Measurements from ENCODE around the gene SPATA31E1.

The SPATA31E1 gene

DNA sequence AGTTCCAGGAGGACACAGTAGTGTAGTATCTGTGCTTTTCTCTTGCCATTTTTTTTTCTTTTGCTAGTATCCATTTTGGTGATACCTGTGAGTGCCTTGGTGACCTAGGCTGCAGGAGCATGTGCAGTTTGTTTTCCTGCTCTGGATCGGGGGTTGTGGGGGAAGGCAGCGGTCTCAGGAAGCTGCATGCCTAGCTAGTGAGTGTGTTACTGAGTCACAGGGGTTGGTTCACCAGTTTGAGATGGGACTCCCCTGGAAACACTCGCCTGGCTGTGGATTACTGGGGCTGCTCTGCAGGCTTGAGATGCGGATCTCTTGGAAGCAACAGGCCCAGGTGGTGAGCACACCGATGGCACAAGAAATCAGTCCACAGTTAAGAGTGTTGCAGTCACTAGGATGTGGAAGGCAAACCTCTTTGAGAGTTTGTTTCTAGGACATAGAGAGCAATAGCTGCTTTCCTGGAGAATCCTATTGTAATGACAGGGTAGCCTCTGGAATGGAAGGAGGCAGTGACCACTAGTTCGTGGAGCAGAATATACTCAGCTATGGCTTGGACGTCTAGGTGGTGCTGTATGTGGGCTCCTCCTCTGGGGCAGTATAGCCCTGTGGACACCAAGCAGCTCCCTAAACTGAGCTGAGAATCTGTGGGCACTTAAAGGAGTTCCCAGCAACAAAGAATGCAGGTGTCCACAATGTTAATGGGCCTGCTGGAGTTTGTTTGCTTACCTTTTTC lies 20.0 kb upstream of the SPATA31E1 start:
- 51 to 55% methylated on average over 5 to 6 of the region's 7 CpGs for WGBS, 2 experiments (ENCODE audit: insufficient coverage in 2 of 2)
- Histone ChIP-seq H3K27ac (ENCODE audit: low read depth, low read length, severe bottlenecking) (peak overlapping the region; percentile 54), H3K4me3 (ENCODE audit: extremely low read depth, insufficient read depth, low read length, poor library complexity, severe bottlenecking) (no peak overlapping the region)

DNA sequence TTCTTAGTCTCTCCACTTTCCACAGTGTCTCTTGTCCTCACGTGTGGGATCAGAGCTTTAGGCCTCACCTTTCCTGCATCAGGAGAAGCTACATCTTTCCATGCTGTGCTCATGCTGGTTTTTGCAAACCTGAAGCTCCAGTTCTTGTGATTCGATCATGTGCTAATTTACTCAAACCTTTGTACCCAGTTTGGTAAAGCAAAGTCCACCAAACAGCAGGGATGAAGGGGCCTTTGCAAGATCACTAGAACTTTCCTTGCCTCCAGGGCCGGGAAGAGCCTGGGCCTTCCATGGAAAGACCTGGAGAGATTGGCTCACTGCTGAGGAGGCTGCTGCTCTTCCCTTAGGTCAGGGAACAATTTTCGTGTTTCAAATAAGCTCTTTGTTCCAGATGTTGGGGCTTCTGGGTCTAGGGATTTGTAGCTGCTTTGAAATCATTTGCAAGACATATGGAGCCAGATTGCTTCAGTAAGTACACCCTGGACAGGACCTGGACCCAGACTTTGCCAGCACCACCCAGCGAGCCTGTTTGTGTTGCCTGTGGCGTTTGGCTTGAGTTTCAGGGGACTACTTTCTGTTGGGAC lies 18.7 kb upstream of the SPATA31E1 start:
- Histone ChIP-seq H3K4me1 (ENCODE audit: control insufficient read depth, insufficient read depth, low read length, poor library complexity, severe bottlenecking) (peaks cover 11% of the 10 kb centered on the region), H3K9me3 (ENCODE audit: control insufficient read depth, low read length) (peaks cover 6% of the 10 kb centered on the region), H3K4me3 (ENCODE audit: extremely low read depth, insufficient read depth, low read length, poor library complexity, severe bottlenecking) (no peak overlapping the region), H3K27ac (ENCODE audit: low read depth, low read length, severe bottlenecking) (no peak overlapping the region), H3K36me3 (ENCODE audit: control insufficient read depth, insufficient read depth, low read length) (no peaks in the 10 kb centered on the region)
- WGBS, 2 experiments (ENCODE audit: insufficient coverage in 2 of 2), result 93 to 95% methylated on average over 6 of the region's 6 CpGs

More for the DNA sequence above, 20.0 kb upstream of the SPATA31E1 start:
- Histone ChIP-seq H3K36me3 (ENCODE audit: control insufficient read depth, insufficient read depth, low read length) (no peaks in the 10 kb centered on the region), H3K9me3 (ENCODE audit: control insufficient read depth, low read length) (peaks cover 9% of the 10 kb centered on the region), H3K4me1 (ENCODE audit: control insufficient read depth, insufficient read depth, low read length, poor library complexity, severe bottlenecking) (peaks cover 11% of the 10 kb centered on the region)

DNA sequence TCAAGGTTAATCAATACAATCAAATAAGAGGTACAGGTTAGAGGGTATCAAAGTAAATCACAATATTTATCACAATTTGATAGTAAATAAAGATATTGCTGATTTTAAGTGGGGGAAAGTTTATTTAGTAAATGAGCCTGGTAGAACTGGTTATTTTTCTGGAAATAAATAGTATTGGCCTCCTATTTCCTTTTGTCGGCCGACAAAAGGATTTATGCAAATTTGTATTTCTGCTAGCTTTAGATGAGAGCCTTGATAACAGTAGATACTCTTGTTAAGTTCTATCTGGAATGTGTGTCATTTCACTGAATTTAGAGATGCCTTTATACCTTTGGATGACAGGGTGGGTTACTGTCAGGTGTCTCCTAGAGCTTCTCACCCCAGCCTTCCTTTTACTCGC lies 17.8 kb upstream of the SPATA31E1 start:
- Histone ChIP-seq H3K9me3 (ENCODE audit: control insufficient read depth, low read length) (no peaks in the 10 kb centered on the region), H3K4me1 (ENCODE audit: control insufficient read depth, insufficient read depth, low read length, poor library complexity, severe bottlenecking) (peaks cover 11% of the 10 kb centered on the region), H3K27ac (ENCODE audit: low read depth, low read length, severe bottlenecking) (no peak overlapping the region), H3K36me3 (ENCODE audit: control insufficient read depth, insufficient read depth, low read length) (no peaks in the 10 kb centered on the region), H3K4me3 (ENCODE audit: extremely low read depth, insufficient read depth, low read length, poor library complexity, severe bottlenecking) (no peak overlapping the region)
- WGBS, 2 experiments (ENCODE audit: insufficient coverage in 2 of 2), result 94 to 100% methylated on average over 2 to 3 of the region's 3 CpGs

DNA sequence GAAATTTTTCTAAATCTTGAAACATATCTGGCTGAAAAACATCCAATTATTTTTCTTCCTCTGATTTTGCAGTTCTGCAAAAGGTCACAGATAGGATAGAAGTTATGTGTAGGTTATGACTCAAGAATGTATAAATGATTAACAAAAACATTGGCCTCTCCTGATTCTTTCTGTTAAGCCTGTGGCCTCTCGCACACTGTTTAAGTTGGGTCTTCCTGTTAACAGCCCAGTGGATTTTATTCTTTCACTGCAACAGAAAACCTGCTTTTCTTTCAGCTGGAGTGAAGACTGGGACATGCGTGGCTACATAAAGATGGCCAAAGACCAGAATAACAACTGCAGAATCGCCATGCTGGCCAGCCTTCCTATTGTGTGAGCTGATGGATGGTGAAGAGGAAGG lies 17.1 kb upstream of the SPATA31E1 start:
- WGBS, 2 experiments (ENCODE audit: insufficient coverage in 2 of 2), result 89 to 100% methylated on average over 1 to 3 of the region's 3 CpGs
- H3K4me1 ChIP-seq (ENCODE audit: control insufficient read depth, insufficient read depth, low read length, poor library complexity, severe bottlenecking), result peaks cover 12% of the 10 kb centered on the region
- H3K9me3 ChIP-seq (ENCODE audit: control insufficient read depth, low read length), result no peaks in the 10 kb centered on the region
- H3K4me3 ChIP-seq (ENCODE audit: extremely low read depth, insufficient read depth, low read length, poor library complexity, severe bottlenecking), result no peak overlapping the region
- H3K36me3 ChIP-seq (ENCODE audit: control insufficient read depth, insufficient read depth, low read length), result no peaks in the 10 kb centered on the region
- H3K27ac ChIP-seq (ENCODE audit: low read depth, low read length, severe bottlenecking), result no peak overlapping the region

DNA sequence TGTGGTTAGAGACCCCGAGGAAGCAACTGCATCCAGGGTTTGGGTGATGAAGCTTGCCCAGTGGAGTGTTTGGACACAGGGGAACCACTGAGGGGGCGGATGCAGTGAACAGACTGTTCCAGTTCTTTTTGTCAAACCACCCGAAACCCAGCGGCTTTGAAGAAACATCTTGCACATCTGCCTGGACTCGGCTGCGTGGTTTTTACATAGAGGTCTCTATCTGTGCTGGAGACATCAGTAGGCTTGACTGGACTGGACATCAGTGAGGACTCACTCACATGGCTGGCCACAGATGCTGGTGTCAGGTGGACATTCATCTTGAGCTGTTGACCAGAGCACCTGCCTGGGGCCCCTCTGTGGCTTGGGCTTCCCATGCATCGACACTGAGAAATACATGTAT lies 15.3 kb upstream of the SPATA31E1 start:
- Histone ChIP-seq H3K4me1 (ENCODE audit: control insufficient read depth, insufficient read depth, low read length, poor library complexity, severe bottlenecking) (peaks cover 19% of the 10 kb centered on the region), H3K9me3 (ENCODE audit: control insufficient read depth, low read length) (no peaks in the 10 kb centered on the region), H3K4me3 (ENCODE audit: extremely low read depth, insufficient read depth, low read length, poor library complexity, severe bottlenecking) (no peak overlapping the region), H3K27ac (ENCODE audit: low read depth, low read length, severe bottlenecking) (no peak overlapping the region), H3K36me3 (ENCODE audit: control insufficient read depth, insufficient read depth, low read length) (no peaks in the 10 kb centered on the region)
- 87 to 89% methylated on average over 7 of the region's 7 CpGs for WGBS, 2 experiments (ENCODE audit: insufficient coverage in 2 of 2)

DNA sequence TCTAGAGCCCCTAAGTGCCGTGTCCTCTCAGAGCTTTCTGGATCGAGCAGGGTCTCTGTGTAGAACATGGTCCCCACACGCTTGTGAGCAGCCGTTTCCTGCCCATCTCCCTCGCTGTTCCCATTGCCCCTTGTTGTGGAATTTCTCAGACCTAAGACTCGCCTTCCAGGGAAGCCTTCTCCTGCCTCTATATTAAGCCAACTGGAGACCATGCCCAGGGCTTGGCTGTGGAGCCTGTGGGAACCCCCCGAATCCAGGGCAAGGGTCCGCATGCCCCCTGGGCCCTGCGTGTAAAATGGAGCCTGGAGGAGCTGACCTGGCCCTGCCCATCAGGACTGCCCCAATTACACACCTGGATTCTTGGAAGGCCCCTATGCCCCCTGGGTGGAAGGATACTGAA lies 14.5 kb upstream of the SPATA31E1 start:
- H3K36me3 ChIP-seq (ENCODE audit: control insufficient read depth, insufficient read depth, low read length), result no peaks in the 10 kb centered on the region
- no peaks in the 10 kb centered on the region for H3K9me3 ChIP-seq (ENCODE audit: control insufficient read depth, low read length)
- no peak overlapping the region for H3K4me3 ChIP-seq (ENCODE audit: extremely low read depth, insufficient read depth, low read length, poor library complexity, severe bottlenecking)
- WGBS, 2 experiments (ENCODE audit: insufficient coverage in 2 of 2), result 92 to 98% methylated on average over 9 of the region's 9 CpGs
- H3K4me1 ChIP-seq (ENCODE audit: control insufficient read depth, insufficient read depth, low read length, poor library complexity, severe bottlenecking), result peaks cover 12% of the 10 kb centered on the region
- H3K27ac ChIP-seq (ENCODE audit: low read depth, low read length, severe bottlenecking), result no peak overlapping the region

DNA sequence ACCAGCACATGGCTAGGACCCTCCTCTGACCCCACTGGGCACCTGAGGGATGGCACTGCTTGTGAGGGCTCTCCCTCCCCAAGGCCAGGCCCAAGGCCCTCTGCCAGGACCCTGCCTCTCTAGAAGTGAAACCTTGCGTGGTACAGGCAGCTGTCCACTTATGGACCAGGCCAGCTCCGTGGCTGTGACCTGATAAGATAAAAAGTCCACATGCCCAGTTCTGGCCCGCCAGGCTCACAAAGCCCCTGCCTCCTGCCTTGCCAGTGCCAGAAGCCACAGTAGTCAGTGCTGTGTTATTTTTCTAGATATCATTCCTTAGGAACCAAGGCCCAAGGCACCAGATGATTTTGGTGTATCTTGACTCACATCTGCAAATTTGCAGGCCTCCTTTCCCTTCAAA lies 14.0 kb upstream of the SPATA31E1 start:
- Histone ChIP-seq H3K27ac (ENCODE audit: low read depth, low read length, severe bottlenecking) (no peak overlapping the region), H3K36me3 (ENCODE audit: control insufficient read depth, insufficient read depth, low read length) (no peaks in the 10 kb centered on the region), H3K4me3 (ENCODE audit: extremely low read depth, insufficient read depth, low read length, poor library complexity, severe bottlenecking) (no peak overlapping the region), H3K4me1 (ENCODE audit: control insufficient read depth, insufficient read depth, low read length, poor library complexity, severe bottlenecking) (peaks cover 11% of the 10 kb centered on the region), H3K9me3 (ENCODE audit: control insufficient read depth, low read length) (no peaks in the 10 kb centered on the region)
- WGBS, 2 experiments (ENCODE audit: insufficient coverage in 2 of 2), result 94 to 100% methylated on average over 3 of the region's 3 CpGs

DNA sequence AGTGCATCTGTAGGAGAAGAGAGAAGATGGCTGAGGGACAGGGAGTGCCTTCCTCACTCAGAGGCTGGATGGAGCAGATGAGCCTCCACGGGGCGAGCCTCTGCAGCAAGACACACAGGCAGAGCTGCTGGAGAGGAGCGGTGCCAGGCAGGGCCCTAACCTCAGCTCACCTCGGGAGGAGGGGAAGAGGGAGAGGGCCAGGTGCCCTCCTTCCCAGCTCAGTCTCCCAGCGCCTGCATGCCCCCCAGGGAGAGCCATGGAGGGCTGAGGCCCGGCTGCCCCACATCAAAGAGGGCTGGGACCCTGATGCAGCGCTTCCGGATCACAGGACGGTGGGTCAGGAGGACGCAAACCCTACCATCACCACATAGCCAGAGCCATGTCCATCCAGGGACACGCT lies 13.6 kb upstream of the SPATA31E1 start:
- Histone ChIP-seq H3K27ac (ENCODE audit: low read depth, low read length, severe bottlenecking) (no peak overlapping the region), H3K4me1 (ENCODE audit: control insufficient read depth, insufficient read depth, low read length, poor library complexity, severe bottlenecking) (peaks cover 14% of the 10 kb centered on the region), H3K36me3 (ENCODE audit: control insufficient read depth, insufficient read depth, low read length) (no peaks in the 10 kb centered on the region), H3K4me3 (ENCODE audit: extremely low read depth, insufficient read depth, low read length, poor library complexity, severe bottlenecking) (no peak overlapping the region), H3K9me3 (ENCODE audit: control insufficient read depth, low read length) (no peaks in the 10 kb centered on the region)
- 88 to 90% methylated on average over 8 to 11 of the region's 11 CpGs for WGBS, 2 experiments (ENCODE audit: insufficient coverage in 2 of 2)

DNA sequence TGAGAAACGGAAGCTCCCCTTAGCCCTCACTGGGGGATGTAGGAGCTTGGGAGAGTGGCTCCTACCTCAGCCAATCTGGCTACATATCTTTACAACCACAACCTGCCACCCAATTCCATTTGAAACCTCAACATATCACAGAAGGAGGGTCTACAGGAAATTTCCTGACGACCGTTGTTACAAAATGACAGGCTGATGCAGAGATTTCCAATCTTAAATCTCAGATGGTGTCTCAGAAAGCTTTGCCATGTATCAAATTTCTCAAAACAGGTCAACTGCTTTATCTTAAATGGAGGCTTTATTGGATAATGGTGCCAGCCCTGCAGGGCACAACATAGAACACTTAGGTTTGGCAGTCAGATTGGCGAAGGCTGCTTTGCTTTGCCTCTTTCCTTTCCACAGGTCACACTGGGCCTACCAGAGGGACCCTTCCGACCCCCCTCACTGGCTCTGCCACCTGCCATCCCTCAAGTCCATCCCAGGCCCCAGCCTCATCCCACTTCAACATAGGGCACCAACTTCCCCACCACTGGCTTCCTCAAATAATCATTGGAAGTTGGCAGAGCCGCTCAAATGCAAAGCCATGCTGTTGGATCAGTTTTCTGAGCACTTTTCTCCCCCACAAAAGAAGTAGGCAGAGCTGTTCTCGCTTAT lies 11.1 kb upstream of the SPATA31E1 start:
- Histone ChIP-seq H3K27ac (ENCODE audit: low read depth, low read length, severe bottlenecking) (no peak overlapping the region), H3K4me3 (ENCODE audit: extremely low read depth, insufficient read depth, low read length, poor library complexity, severe bottlenecking) (no peak overlapping the region), H3K36me3 (ENCODE audit: control insufficient read depth, insufficient read depth, low read length) (no peaks in the 10 kb centered on the region), H3K9me3 (ENCODE audit: control insufficient read depth, low read length) (no peaks in the 10 kb centered on the region), H3K4me1 (ENCODE audit: control insufficient read depth, insufficient read depth, low read length, poor library complexity, severe bottlenecking) (peaks cover 17% of the 10 kb centered on the region)
- WGBS, 2 experiments (ENCODE audit: insufficient coverage in 2 of 2), result 90 to 100% methylated on average over 5 to 6 of the region's 7 CpGs

DNA sequence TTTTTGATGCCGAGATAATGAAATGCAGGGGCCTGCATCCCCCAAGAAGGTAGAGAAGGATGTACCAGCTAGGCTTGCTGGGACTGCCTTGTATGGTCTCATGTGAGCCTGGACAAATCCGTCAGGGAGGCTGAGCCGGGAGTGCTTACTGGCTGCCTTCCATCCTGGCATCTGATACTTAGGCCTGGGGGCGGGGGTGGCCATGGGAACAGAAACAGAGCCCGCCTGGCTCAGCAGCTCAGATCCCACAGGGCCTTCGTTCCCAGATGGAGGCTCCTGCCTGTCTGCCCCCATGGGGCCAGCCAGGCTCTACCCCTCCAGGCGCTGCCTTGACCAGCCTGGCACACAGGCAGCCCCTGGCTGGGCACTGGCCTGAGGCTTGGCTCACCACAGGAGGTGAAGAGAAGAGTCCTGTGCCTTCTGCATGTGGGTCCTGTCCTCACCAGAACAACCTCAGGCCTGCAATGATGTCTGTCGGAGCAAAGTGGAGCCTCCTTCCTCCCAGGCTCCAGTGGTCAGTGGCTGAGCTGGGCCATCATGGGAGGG lies 10.5 kb upstream of the SPATA31E1 start:
- no peak overlapping the region for H3K4me3 ChIP-seq (ENCODE audit: extremely low read depth, insufficient read depth, low read length, poor library complexity, severe bottlenecking)
- peaks cover 17% of the 10 kb centered on the region for H3K4me1 ChIP-seq (ENCODE audit: control insufficient read depth, insufficient read depth, low read length, poor library complexity, severe bottlenecking)
- H3K27ac ChIP-seq (ENCODE audit: low read depth, low read length, severe bottlenecking), result no peak overlapping the region
- WGBS, 2 experiments (ENCODE audit: insufficient coverage in 2 of 2), result 88 to 89% methylated on average over 7 of the region's 8 CpGs
- H3K9me3 ChIP-seq (ENCODE audit: control insufficient read depth, low read length), result no peaks in the 10 kb centered on the region
- H3K36me3 ChIP-seq (ENCODE audit: control insufficient read depth, insufficient read depth, low read length), result no peaks in the 10 kb centered on the region

Data from mesodermal cell (in vitro differentiated cells).